Measurements from ENCODE around the gene DCAF4L1.

GRCh38 chr4:42008011-42008786, 26.6 kb downstream of the DCAF4L1 start:
- TF ChIP-seq CTCF (conservative IDR thresholded peaks at IDR 0.05; ENCODE audit: low read depth, low read length) (no peak), EZH2 (IDR thresholded peaks at IDR 0.05; ENCODE audit: borderline replicate concordance, low read depth, low read length, poor library complexity, severe bottlenecking) (no peak)

Measured in A673 (cell line).